ENCODE data around the gene STX3.

- TF ChIP-seq CTCF (IDR thresholded peaks at IDR 0.05 in 8 of 11, conservative IDR thresholded peaks at IDR 0.05 in 3 of 11) (no peak), POLR2A (IDR thresholded peaks at IDR 0.05) (no peak), POLR2AphosphoS5 (IDR thresholded peaks at IDR 0.05) (no peak)
These were observed 48.5 kb upstream of the STX3 start for GRCh38 chr11:59706518-59707285.

Data from spleen (tissue), 7 donors.